Measurements from ENCODE around the gene KRT40. TPM values are rescaled to one million over a fixed set of nuclear protein-coding genes. Genes with fewer than 3 reads are reported as not detected.

The KRT40 gene
- total and polyA plus RNA-seq, 9 of the 15 experiments (the other 6 are each of a cell fraction or from before 2014, with no cell fraction given): not detected

DNA sequence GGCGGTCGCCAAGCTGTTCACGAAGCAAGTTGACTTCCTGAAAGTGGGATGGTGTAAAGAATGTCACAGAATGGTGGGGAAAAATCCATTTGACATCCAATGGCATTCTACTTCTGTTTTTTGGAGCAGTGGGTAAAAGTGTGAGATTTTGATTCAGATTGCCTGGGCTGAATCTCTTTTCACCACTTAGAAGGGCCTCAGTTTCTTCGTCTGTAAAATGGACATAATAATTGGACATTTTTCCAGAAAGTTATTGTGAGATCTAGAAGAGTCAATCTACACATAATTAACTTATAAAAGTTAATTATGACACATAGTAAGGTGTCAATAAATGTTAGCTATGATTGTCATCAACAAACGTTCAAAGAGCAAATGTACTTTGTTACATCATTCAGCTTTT is 3.0 kb downstream of the KRT40 start:
- Histone ChIP-seq H3K9ac (ENCODE audit: insufficient read depth in 1 of 2, low read depth in 2 of 2, low read length in 2 of 2) (no peak overlapping the region), H3K27me3 (ENCODE audit: control insufficient read depth in 2 of 2, insufficient read depth in 2 of 2, low read length in 2 of 2) (peaks cover 3 to 32% of the 10 kb centered on the region in 2 experiments; a peak in 4 of 5 replicates), H4K20me1 (replicated peaks; ENCODE audit: control insufficient read depth, insufficient read depth, low read length) (no peaks in the 10 kb centered on the region; the same call in 1 of the 2 replicates), H2AFZ (ENCODE audit: low read depth, low read length) (no peak overlapping the region), H3K4me2 (ENCODE audit: insufficient read depth, low read length) (no peak overlapping the region), H3K36me3 (ENCODE audit: control insufficient read depth, insufficient read depth, low read length) (no peaks in the 10 kb centered on the region), H3K27ac (ENCODE audit: extremely low read depth, low read depth, low read length) (no peak overlapping the region), H3K79me2 (ENCODE audit: control insufficient read depth, insufficient read depth, low read length) (no peaks in the 10 kb centered on the region), H3K9me1 (ENCODE audit: control insufficient read depth, insufficient read depth, low read length) (peaks cover 4% of the 10 kb centered on the region), H3K9me3 (replicated peaks; ENCODE audit: control insufficient read depth, insufficient read depth, low read depth, low read length) (no peaks in the 10 kb centered on the region), H3K4me3 (no peak overlapping the region), H3K4me1 (replicated peaks in 1 of 2; ENCODE audit: control insufficient read depth in 2 of 2, insufficient read depth in 2 of 2, low read length in 2 of 2) (no peaks in the 10 kb centered on the region; a peak in 1 of 5 replicates)
- FAIRE-seq: no peak
- POLR2A ChIA-PET: interaction anchor here (0.7 to 2.2 kb wide), 3 partner anchors 15 to 572 kb away, joined by 3 to 8 read pairs (median 4); no protein-coding TSS in a partner anchor
- in situ Hi-C loops (cut with MboI): no loop called here
- CTCF ChIA-PET (ENCODE audit: low intra/inter-chr PET ratio): no interaction called here
- BruUV-seq (replicated peaks): no TSS peak
- WGBS (ENCODE audit: insufficient coverage, low coverage, missing lambda C conversion rate): 0% methylated on average over 5 of the region's 5 CpGs
- DNase-seq (ENCODE audit: extremely low read depth in 1 of 4, low spot score in 3 of 4): no peak
- no peak for TF ChIP-seq HMG20B (CRISPR knock-in tag; IDR thresholded peaks at IDR 0.05)
- TF ChIP-seq RBM25 (IDR thresholded peaks at IDR 0.05; ENCODE audit: low read depth, low read length, severe bottlenecking): peak; percentile 70
- intact Hi-C loops (cut with micrococcal nuclease): no loop called here
- no peak for ATAC-seq

DNA sequence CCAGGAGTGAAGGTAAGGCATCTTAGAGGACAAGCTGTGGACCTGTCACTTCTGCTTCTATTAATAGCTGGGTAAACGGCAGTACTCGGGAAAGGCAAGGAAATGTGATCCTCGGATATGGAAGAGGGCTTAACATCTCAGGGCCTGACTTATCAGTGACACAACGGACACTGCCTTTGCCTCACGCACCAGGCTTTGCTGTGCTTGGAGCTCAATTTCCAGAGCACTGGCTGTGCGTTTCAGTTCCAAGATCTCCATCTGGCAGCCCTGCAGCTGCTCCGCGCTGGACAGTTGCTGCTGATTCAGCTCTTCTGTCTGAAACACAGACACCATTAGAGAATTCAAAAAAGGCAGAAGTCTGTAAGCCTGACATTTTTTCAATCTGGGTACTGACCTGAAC is 3.5 kb downstream of the KRT40 start:
- Histone ChIP-seq H3K4me2 (ENCODE audit: insufficient read depth, low read length) (no peak overlapping the region), H2AFZ (ENCODE audit: low read depth, low read length) (no peak overlapping the region), H3K79me2 (ENCODE audit: control insufficient read depth, insufficient read depth, low read length) (no peaks in the 10 kb centered on the region), H3K36me3 (ENCODE audit: control insufficient read depth, insufficient read depth, low read length) (no peaks in the 10 kb centered on the region), H4K20me1 (replicated peaks; ENCODE audit: control insufficient read depth, insufficient read depth, low read length) (no peaks in the 10 kb centered on the region; the same call in 1 of the 2 replicates), H3K4me1 (replicated peaks in 1 of 2; ENCODE audit: control insufficient read depth in 2 of 2, insufficient read depth in 2 of 2, low read length in 2 of 2) (no peaks in the 10 kb centered on the region; a peak in 1 of 5 replicates), H3K9ac (ENCODE audit: insufficient read depth in 1 of 2, low read depth in 2 of 2, low read length in 2 of 2) (peak overlapping the region in 1 of 2 experiments; percentile 35; a peak in 1 of 4 replicates), H3K4me3 (no peak overlapping the region), H3K27ac (ENCODE audit: extremely low read depth, low read depth, low read length) (no peak overlapping the region), H3K9me3 (replicated peaks; ENCODE audit: control insufficient read depth, insufficient read depth, low read depth, low read length) (no peaks in the 10 kb centered on the region), H3K27me3 (ENCODE audit: control insufficient read depth in 2 of 2, insufficient read depth in 2 of 2, low read length in 2 of 2) (peaks cover 3 to 34% of the 10 kb centered on the region in 2 experiments; a peak in 4 of 5 replicates), H3K9me1 (ENCODE audit: control insufficient read depth, insufficient read depth, low read length) (peaks cover 4% of the 10 kb centered on the region)
- FAIRE-seq (no peak), DNase-seq (ENCODE audit: extremely low read depth in 1 of 4, low spot score in 3 of 4) (no peak), ATAC-seq (no peak)
- in situ Hi-C loops (cut with MboI): no loop called here
- WGBS (ENCODE audit: insufficient coverage, low coverage, missing lambda C conversion rate): 0% methylated on average over 8 of the region's 8 CpGs
- intact Hi-C loops (cut with micrococcal nuclease): no loop called here
- ChIA-PET POLR2A (interaction anchor here (0.6 to 2.2 kb wide), 6 partner anchors 15 to 810 kb away, joined by 3 to 8 read pairs (median 4); no protein-coding TSS in a partner anchor), CTCF (ENCODE audit: low intra/inter-chr PET ratio) (no interaction called here)
- BruUV-seq (replicated peaks): no TSS peak
- no peak for TF ChIP-seq ZNF124 (CRISPR knock-in tag; IDR thresholded peaks at IDR 0.05)
- no peak for TF ChIP-seq FOSL1 (tag; conservative IDR thresholded peaks at IDR 0.05)
- no peak for TF ChIP-seq EWSR1 (IDR thresholded peaks at IDR 0.05; ENCODE audit: borderline replicate concordance, low read depth, partially characterized antibody)
- no peak for TF ChIP-seq XRCC4 (IDR thresholded peaks at IDR 0.05; ENCODE audit: extremely low read depth, insufficient read depth, insufficient read length)
- no peak for TF ChIP-seq NR4A1 (CRISPR knock-in tag; IDR thresholded peaks at IDR 0.05)
- no peak for TF ChIP-seq NR4A1 (tag; IDR thresholded peaks at IDR 0.05)
- TF ChIP-seq, protein P1, sequence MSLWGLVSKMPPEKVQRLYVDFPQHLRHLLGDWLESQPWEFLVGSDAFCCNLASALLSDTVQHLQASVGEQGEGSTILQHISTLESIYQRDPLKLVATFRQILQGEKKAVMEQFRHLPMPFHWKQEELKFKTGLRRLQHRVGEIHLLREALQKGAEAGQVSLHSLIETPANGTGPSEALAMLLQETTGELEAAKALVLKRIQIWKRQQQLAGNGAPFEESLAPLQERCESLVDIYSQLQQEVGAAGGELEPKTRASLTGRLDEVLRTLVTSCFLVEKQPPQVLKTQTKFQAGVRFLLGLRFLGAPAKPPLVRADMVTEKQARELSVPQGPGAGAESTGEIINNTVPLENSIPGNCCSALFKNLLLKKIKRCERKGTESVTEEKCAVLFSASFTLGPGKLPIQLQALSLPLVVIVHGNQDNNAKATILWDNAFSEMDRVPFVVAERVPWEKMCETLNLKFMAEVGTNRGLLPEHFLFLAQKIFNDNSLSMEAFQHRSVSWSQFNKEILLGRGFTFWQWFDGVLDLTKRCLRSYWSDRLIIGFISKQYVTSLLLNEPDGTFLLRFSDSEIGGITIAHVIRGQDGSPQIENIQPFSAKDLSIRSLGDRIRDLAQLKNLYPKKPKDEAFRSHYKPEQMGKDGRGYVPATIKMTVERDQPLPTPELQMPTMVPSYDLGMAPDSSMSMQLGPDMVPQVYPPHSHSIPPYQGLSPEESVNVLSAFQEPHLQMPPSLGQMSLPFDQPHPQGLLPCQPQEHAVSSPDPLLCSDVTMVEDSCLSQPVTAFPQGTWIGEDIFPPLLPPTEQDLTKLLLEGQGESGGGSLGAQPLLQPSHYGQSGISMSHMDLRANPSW (CRISPR knock-in tag; IDR thresholded peaks at IDR 0.05): no peak

Data from K562 (cell line).